CD4-positive, alpha-beta T cell (primary cell): ENCODE results near the gene SSRP1. TPM values are rescaled to one million over a fixed set of nuclear protein-coding genes. Genes with fewer than 3 reads are reported as not detected.
"Not testable (repeated sequence)": the region's sequence is repeated elsewhere in the genome, so short reads cannot be mapped to it uniquely, and the experiment has no call there.

Experiments
- ATAC-seq: fragments of 200-7000 bp; cut with Tn5 transposase; one replicate; pipeline ENCODE4 v1.10.0; 2022; ENCODE audit warnings: mild to moderate bottlenecking; ENCODE audit not compliant: poor library complexity
- CTCF ChIA-PET: fragments of 350-600 bp; sonication (Branson Sonifier 250); formaldehyde crosslinking; loops from one replicate; lab custom pipeline; 2021; ENCODE audit warnings: antibody characterized with exemption, inconsistent platforms; lab: Charles Lee
- POLR2A ChIA-PET: fragments of 350-600 bp; sonication (Branson Sonifier 250); formaldehyde crosslinking; loops from one replicate; lab custom pipeline; 2021; ENCODE audit warnings: antibody characterized with exemption, inconsistent platforms; lab: Charles Lee
- DNase-seq, 14 experiments: peaks; one replicate each; pipeline ENCODE4 v3.0.0-alpha.2; 2013 to 2020; ENCODE audit warnings: mixed read lengths in 2 of 14
- H3K27ac ChIP-seq, 2 donors: one replicate each; pipeline versions ENCODE4 v1.5.1 to v1.7.0; 2013; ENCODE audit warnings: low read length in 2 of 2, low read depth in 1 of 2, mild to moderate bottlenecking in 1 of 2
- H3K27me3 ChIP-seq, 2 experiments: 1 replicate in 1 of 2; 2 replicates in 1 of 2; pipeline versions ENCODE4 v1.6.1 to v1.7.0; 2013; ENCODE audit warnings: low read length in 2 of 2, control low read depth in 1 of 2, mild to moderate bottlenecking in 1 of 2, moderate library complexity in 1 of 2; ENCODE audit not compliant: insufficient read depth in 2 of 2, control insufficient read depth in 1 of 2
- H3K36me3 ChIP-seq: one replicate; pipeline ENCODE4 v1.6.1; 2013; ENCODE audit warnings: low read length, control low read depth; ENCODE audit not compliant: insufficient read depth
- H3K4me1 ChIP-seq: one replicate; pipeline ENCODE4 v1.6.1; 2013; ENCODE audit warnings: low read length, control low read depth; ENCODE audit not compliant: insufficient read depth
- H3K4me3 ChIP-seq: one replicate; pipeline ENCODE4 v1.5.1; 2013; ENCODE audit warnings: mild to moderate bottlenecking, low read length, moderate library complexity
- H3K9me3 ChIP-seq, 2 experiments: 1 replicate in 1 of 2; 2 replicates in 1 of 2; pipeline versions ENCODE4 v1.6.1 to v1.7.0; 2013; ENCODE audit warnings: low read length in 2 of 2, mild to moderate bottlenecking in 2 of 2, control low read depth in 1 of 2, moderate library complexity in 1 of 2; ENCODE audit not compliant: control insufficient read depth in 1 of 2, insufficient read depth in 1 of 2
- H3K27ac Mint-ChIP-seq: one replicate; pipeline ENCODE4 v1.8.0; 2020; ENCODE audit warnings: mixed read lengths
- H3K27me3 Mint-ChIP-seq: one replicate; pipeline ENCODE4 v1.8.0; 2021; ENCODE audit warnings: mixed read lengths
- H3K36me3 Mint-ChIP-seq: one replicate; pipeline ENCODE4 v1.8.0; 2021; ENCODE audit warnings: low read depth, mixed read lengths
- H3K4me1 Mint-ChIP-seq: one replicate; pipeline ENCODE4 v1.8.0; 2021; ENCODE audit warnings: low read depth, mixed read lengths
- H3K4me3 Mint-ChIP-seq: one replicate; pipeline ENCODE4 v1.8.0; 2020; ENCODE audit warnings: mild to moderate bottlenecking, mixed read lengths
- H3K9me3 Mint-ChIP-seq: one replicate; pipeline ENCODE4 v1.8.0; 2020; ENCODE audit warnings: mixed read lengths
- CTCF ChIP-seq: fragments of 200-600 bp; IDR thresholded peaks from one replicate; pipeline ENCODE4 v1.8.0; 2022; ENCODE audit warnings: antibody characterized with exemption, mild to moderate bottlenecking
- intact Hi-C, 2 experiments: fragments of 100-400 bp; cut with DNase I in 1 of 2; cut with micrococcal nuclease in 1 of 2; formaldehyde crosslinking; loops; one replicate each; pipeline versions ENCODE4 v1.15.1 to v1.9.0; 2023 to 2025; cut with DNase I, micrococcal nuclease
- total RNA-seq, 174 experiments: library from RNA in 2 of 174; stranded (reverse) in 2 of 174; gene quantifications; one replicate each; pipeline ENCODE4 v1.2.3 and lab custom pipeline; 2021 to 2026

The SSRP1 gene
- total RNA-seq, 2 experiments from 2014 or later: 36.7 to 41.2 TPM

GRCh38 chr11:57299150-57299737, 36.4 kb downstream of the SSRP1 start:
- Histone ChIP-seq H3K27me3 (no peaks in the 10 kb centered on the region), H3K4me3 (no peak overlapping the region), H3K4me1 (no peaks in the 10 kb centered on the region), H3K36me3 (peaks cover 16% of the 10 kb centered on the region), H3K9me3 (peaks cover 9 to 45% of the 10 kb centered on the region in 2 experiments), H3K27ac (no peak overlapping the region)
- H3K9me3 Mint-ChIP-seq: no peaks in the 10 kb centered on the region
- H3K27me3 Mint-ChIP-seq: no peaks in the 10 kb centered on the region
- ATAC-seq (no peak), DNase-seq (no peak)
- intact Hi-C loops: no loop called here
- H3K4me1 Mint-ChIP-seq: no peaks in the 10 kb centered on the region
- no peak for TF ChIP-seq CTCF
- ChIA-PET POLR2A (no interaction called here), CTCF (no interaction called here)
- peaks cover 67% of the 10 kb centered on the region for H3K36me3 Mint-ChIP-seq
- no peak overlapping the region for H3K4me3 Mint-ChIP-seq
- no peak overlapping the region for H3K27ac Mint-ChIP-seq

GRCh38 chr11:57297221-57297620, 38.5 kb downstream of the SSRP1 start:
- H3K27ac Mint-ChIP-seq: no peak overlapping the region
- Histone ChIP-seq H3K9me3 (peaks cover 9 to 41% of the 10 kb centered on the region in 2 experiments), H3K4me3 (no peak overlapping the region), H3K36me3 (peaks cover 16% of the 10 kb centered on the region), H3K27me3 (no peaks in the 10 kb centered on the region), H3K27ac (no peak overlapping the region), H3K4me1 (no peaks in the 10 kb centered on the region)
- H3K9me3 Mint-ChIP-seq: no peaks in the 10 kb centered on the region
- no peaks in the 10 kb centered on the region for H3K27me3 Mint-ChIP-seq
- H3K4me3 Mint-ChIP-seq: no peak overlapping the region
- DNase-seq: no peak
- no peak for TF ChIP-seq CTCF
- ChIA-PET CTCF (no interaction called here), POLR2A (no interaction called here)
- intact Hi-C loops: no loop called here
- ATAC-seq: no peak
- H3K36me3 Mint-ChIP-seq: peaks cover 53% of the 10 kb centered on the region
- no peaks in the 10 kb centered on the region for H3K4me1 Mint-ChIP-seq

DNA sequence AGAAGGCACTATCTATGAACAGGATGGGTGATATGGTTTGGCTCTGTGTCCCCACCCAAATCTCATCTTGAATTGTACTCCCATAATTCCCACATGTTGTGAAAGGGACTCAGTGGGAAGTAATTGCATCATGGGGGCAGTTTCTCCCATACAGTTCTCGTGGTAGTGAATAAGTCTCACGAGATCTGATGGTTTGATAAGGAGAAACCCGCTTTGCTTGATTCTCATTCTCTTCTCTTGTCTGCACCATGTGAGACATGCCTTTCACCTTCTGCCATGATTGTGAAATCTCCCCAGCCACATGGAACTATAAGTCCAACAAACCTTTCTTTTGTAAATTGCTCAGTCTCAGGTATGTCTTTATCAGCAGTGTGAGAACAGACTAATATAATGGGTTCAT, 39.5 kb downstream of the SSRP1 start:
- H3K4me3 ChIP-seq, H3K27me3 ChIP-seq, POLR2A ChIA-PET, H3K27ac Mint-ChIP-seq, H3K4me3 Mint-ChIP-seq, H3K4me1 Mint-ChIP-seq, DNase-seq, H3K4me1 ChIP-seq, intact Hi-C loops, H3K27ac ChIP-seq, H3K27me3 Mint-ChIP-seq, CTCF ChIA-PET, H3K9me3 Mint-ChIP-seq, ATAC-seq: not testable (repeated sequence)
- Histone ChIP-seq H3K9me3 (peaks cover 9 to 32% of the 10 kb centered on the region in 2 experiments), H3K36me3 (peaks cover 16% of the 10 kb centered on the region)
- H3K36me3 Mint-ChIP-seq: peaks cover 43% of the 10 kb centered on the region
